ENCODE results near the gene WNK2.

Gene WNK2

GRCh38 chr9:93297659-93298497, 113.9 kb downstream of the WNK2 start:
- DNase-seq = no peak

GRCh38 chr9:93298498-93299417, 114.8 kb downstream of the WNK2 start:
- no peak for DNase-seq

- no peak for DNase-seq
Measured at GRCh38 chr9:93299418-93300174, 115.7 kb downstream of the WNK2 start.

- DNase-seq = no peak
Measured at GRCh38 chr9:93300175-93300572, 116.2 kb downstream of the WNK2 start.

- DNase-seq = no peak
Measured at GRCh38 chr9:93300585-93301081, 116.7 kb downstream of the WNK2 start.

- no peak for DNase-seq
Measured at GRCh38 chr9:93301291-93301811, 117.4 kb downstream of the WNK2 start.

GRCh38 chr9:93301911-93302541, 118.1 kb downstream of the WNK2 start:
- no peak for DNase-seq

GRCh38 chr9:93302586-93303257, 118.8 kb downstream of the WNK2 start:
- peak; percentile 85 for DNase-seq

- DNase-seq = no peak
Measured at GRCh38 chr9:93303258-93303771, 119.4 kb downstream of the WNK2 start.

- no peak for DNase-seq
Measured at GRCh38 chr9:93303806-93304573, 120.1 kb downstream of the WNK2 start.

GRCh38 chr9:93304574-93305496, 120.9 kb downstream of the WNK2 start:
- DNase-seq = peak; percentile 53

- no peak for DNase-seq
Measured at GRCh38 chr9:93305497-93306020, 121.6 kb downstream of the WNK2 start.

- no peak for DNase-seq
Measured at GRCh38 chr9:93306081-93306480, 122.1 kb downstream of the WNK2 start.

- no peak for DNase-seq
Measured at GRCh38 chr9:93306579-93307091, 122.7 kb downstream of the WNK2 start.

GRCh38 chr9:93307468-93308157, 123.7 kb downstream of the WNK2 start:
- DNase-seq = no peak

GRCh38 chr9:93308158-93308602, 124.2 kb downstream of the WNK2 start:
- DNase-seq = no peak

GRCh38 chr9:93308676-93309075, 124.7 kb downstream of the WNK2 start:
- DNase-seq = no peak

GRCh38 chr9:93309889-93310425, 126.0 kb downstream of the WNK2 start:
- no peak for DNase-seq

All from hematopoietic multipotent progenitor cell treated with erythropoietin and hydrocortisone succinate and interleukin-3 and kit ligand, for 6 days (in vitro differentiated cells).